HG02884 (cell line): ENCODE data around the gene MT1M.
"Not testable (repeated sequence)": the region's sequence is repeated elsewhere in the genome, so short reads cannot be mapped to it uniquely, and the experiment has no call there.

Source experiments
- ATAC-seq: cut with Tn5 transposase; IDR thresholded peaks from one replicate; pipeline ENCODE4 v1.9.1; 2021; ENCODE audit warnings: mild to moderate bottlenecking, moderate library complexity; ENCODE audit not compliant: unreplicated experiment

MT1M gene

DNA sequence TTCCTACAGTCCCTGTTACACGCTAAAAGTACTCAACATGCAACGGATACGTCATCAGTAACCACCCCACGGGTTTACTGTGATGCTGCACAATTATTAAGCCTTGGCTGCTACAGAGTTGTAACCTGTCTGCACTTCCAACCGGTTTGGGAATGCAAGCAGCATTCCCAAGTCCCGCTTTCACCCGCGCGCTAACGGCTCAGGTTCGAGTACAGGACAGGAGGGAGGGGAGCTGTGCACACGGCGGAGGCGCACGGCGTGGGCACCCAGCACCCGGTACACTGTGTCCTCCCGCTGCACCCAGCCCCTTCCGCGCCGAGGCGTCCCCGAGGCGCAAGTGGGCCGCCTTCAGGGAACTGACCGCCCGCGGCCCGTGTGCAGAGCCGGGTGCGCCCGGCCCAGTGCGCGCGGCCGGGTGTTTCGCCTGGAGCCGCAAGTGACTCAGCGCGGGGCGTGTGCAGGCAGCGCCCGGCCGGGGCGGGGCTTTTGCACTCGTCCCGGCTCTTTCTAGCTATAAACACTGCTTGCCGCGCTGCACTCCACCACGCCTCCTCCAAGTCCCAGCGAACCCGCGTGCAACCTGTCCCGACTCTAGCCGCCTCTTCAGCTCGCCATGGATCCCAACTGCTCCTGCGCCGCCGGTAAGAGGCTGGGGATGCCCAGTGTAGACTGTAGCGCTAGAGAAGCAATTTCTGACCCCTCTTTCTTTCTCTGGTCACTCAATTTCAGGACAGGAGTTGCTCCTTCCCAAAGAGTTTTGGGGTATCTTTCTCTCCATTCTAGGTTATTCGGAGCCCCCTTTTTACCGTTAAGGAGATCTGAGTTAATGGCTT, 24.2 kb upstream of the MT1M start, which contains the start of gene MT2A:
MT2A (plus strand) TSS at position 542 of the 833 bp plus-strand sequence; CDS start at position 614, 72 bp downstream.
- peak; percentile 87 for ATAC-seq

GRCh38 chr16:56608876-56609462, 23.5 kb upstream of the MT1M start:
- ATAC-seq, result no peak

DNA sequence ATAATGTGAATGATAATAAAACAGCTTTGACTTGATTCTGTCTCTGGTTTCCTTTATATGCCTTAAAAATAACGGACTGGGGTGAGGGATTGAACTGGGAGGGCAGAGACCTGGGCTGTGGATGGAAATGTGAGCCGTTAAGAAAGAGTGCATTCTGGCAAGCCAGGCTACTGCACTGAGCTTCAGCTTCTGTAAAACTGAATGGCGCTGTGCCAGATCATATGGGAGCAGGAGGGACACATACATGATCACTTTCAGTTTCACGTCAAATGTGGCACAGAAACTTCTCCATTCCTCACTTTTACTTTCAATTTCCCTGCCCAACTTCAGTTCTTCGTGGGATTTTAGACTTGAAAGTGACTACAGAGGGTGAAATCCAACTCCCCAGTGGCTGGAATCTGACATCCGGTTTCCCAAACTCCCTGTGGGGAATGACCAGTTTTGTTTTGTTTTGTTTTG, 23.0 kb upstream of the MT1M start:
- peak; percentile 39 for ATAC-seq

- ATAC-seq, result no peak
Observed at GRCh38 chr16:56610017-56610608, 22.3 kb upstream of the MT1M start.

GRCh38 chr16:56610609-56611111, 21.8 kb upstream of the MT1M start:
- no peak for ATAC-seq

DNA sequence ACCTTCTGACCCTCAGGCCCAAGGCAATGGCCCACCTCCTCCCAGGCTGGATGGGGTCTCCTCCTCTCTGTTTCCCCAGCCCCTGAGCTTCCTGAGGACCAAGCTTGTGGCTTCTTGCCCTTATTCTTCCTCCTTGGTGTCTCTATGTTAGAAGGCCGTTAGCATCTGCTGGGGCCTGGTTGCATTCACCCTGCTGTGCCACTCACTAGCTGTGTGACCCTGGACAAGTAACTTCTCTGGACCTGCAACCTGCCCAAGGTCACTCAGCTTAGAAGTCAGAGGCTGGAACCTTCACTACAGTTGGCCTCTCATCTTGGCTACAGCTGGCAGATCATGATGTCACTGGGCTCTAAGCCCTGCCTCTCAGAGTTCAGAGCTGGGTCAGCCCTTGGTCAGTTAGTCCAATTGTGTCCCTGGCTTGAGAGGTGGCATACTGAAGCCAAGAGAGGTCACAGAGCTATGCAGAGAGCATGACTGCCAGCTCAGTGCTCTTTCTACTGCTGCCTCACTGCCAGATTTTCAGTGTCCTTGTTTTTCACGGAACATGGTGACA, 21.1 kb upstream of the MT1M start:
- no peak for ATAC-seq

DNA sequence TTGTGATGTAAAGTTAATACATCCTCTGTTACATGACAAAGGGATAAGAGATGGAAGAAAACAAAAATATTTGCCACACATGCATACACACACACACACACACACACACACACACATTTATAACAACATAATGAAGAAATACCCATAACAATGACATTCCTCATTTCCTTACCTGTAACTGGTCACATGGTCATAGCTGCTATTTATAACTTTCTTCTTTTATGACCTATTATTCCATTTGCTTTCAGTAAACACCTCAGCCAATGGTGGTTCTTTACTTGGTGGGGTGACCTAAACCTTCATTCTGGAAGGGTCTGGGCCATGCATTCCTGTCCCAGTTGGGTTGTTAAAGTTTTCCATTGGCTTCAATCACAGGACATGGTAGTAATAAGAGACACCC, 18.8 kb upstream of the MT1M start:
- ATAC-seq, result no peak

GRCh38 chr16:56614549-56614991, 17.9 kb upstream of the MT1M start:
- ATAC-seq, result no peak

GRCh38 chr16:56615353-56615752, 17.1 kb upstream of the MT1M start:
- ATAC-seq, result no peak

GRCh38 chr16:56616608-56617211, 15.7 kb upstream of the MT1M start:
- ATAC-seq, result no peak

DNA sequence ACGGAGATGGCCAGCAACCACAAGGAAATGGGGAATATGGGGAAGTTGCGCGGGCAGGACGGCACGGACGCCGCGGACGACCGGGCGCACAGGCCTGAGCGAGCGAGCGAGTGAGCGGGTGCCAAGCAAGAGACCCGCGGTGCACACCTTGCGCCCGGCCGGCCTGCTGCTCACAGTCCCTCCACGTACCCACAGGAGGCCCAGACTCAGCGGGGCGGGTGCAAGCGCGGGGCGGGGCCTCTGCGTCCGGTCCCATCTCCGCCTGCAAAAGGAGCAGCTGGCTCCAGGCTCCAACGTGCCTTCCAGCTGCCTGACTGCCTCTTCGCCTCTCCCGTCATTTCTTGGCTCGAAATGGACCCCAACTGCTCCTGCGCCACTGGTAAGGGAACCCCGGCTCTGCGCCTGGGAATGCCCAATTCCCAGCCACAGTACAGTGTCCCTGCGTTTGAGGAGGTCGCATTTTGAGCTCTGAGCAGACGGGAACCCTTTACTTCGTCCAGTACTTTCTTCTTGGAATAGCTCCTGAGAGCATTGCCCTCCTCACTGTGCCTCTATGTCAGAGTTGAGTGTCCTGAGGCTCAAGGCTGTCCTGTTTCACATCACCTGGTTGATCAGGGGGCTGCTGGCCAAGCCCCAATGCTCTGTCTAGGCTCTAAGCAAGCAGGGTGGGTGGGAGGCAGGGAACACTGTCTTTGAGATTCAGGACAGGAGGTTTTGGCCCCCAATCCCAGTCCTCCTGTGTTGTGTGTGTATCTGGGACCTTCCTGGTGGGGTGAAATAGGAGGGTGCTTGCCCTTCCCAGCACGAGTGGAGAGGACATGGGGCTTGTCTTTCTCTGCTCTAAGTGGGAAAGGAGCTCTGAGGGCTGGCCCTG, 15.0 kb upstream of the MT1M start:
- ATAC-seq, result no peak

- no peak for ATAC-seq
Observed at GRCh38 chr16:56618138-56618537, 14.3 kb upstream of the MT1M start.

GRCh38 chr16:56620339-56620897, 12.0 kb upstream of the MT1M start:
- ATAC-seq, result no peak

- not testable (repeated sequence) for ATAC-seq
Observed at GRCh38 chr16:56621665-56622445, 10.6 kb upstream of the MT1M start.

DNA sequence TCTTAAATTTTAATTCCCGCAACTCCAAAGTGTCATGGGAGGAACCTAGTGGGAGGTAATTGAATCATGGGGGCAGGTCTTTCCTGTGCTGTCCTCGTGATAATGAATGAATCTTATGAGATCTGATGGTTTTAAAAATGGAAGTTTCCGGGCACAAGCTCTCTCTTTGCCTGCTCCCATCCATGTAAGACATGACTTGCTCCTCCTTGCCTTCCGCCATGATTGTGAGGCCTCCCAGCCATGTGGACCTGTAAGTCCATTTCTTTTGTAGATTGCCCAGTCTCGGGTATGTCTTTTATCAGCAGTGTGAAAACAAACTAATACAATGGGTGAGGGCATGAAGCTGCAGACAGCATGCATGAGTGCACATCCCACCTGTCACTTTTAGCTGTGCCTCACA, 9.3 kb upstream of the MT1M start:
- ATAC-seq, result not testable (repeated sequence)

GRCh38 chr16:56623637-56624036, 8.8 kb upstream of the MT1M start:
- ATAC-seq, result no peak

GRCh38 chr16:56625140-56625942, 7.1 kb upstream of the MT1M start, which contains the start of gene MT1E:
TSS of gene MT1E (plus strand) at chr16:56625781. CDS start at chr16:56625852, 71 bp downstream.
- ATAC-seq, result no peak
